Stimulated activated CD4-positive, alpha-beta T cell treated with anti-CD3 and anti-CD28 coated beads, Interleukin-1b, Interleukin-23, amount 100 ng/mL, for 48 hours (primary cell): ENCODE data around the gene ACKR1.

Source experiments
- DNase-seq: peaks from one replicate; pipeline ENCODE4 v3.0.0-alpha.2; 2020

ACKR1 gene

GRCh38 chr1:159187647-159188374 is 16.9 kb upstream of the ACKR1 start:
- no peak for DNase-seq

GRCh38 chr1:159188375-159188788 is 16.3 kb upstream of the ACKR1 start:
- DNase-seq = no peak

GRCh38 chr1:159190441-159190840 is 14.2 kb upstream of the ACKR1 start:
- no peak for DNase-seq

GRCh38 chr1:159196543-159196942 is 8.1 kb upstream of the ACKR1 start:
- DNase-seq = no peak

GRCh38 chr1:159197561-159198557 is 6.8 kb upstream of the ACKR1 start:
- DNase-seq = peak; percentile 65

- DNase-seq = no peak
These were observed 4.8 kb upstream of the ACKR1 start for GRCh38 chr1:159199901-159200300.

GRCh38 chr1:159200769-159201168 is 3.9 kb upstream of the ACKR1 start:
- no peak for DNase-seq

GRCh38 chr1:159201642-159202041 is 3.0 kb upstream of the ACKR1 start:
- DNase-seq = no peak

- no peak for DNase-seq
These were observed 1.1 kb upstream of the ACKR1 start for GRCh38 chr1:159203610-159204009.

GRCh38 chr1:159205225-159205624 is 550 bp downstream of the ACKR1 start:
- no peak for DNase-seq

- DNase-seq = no peak
These were observed 1.4 kb downstream of the ACKR1 start for GRCh38 chr1:159206110-159206509.

GRCh38 chr1:159207080-159207479 is 2.4 kb downstream of the ACKR1 start:
- DNase-seq = no peak

- DNase-seq = no peak
These were observed 3.1 kb downstream of the ACKR1 start for GRCh38 chr1:159207774-159208173.

- no peak for DNase-seq
These were observed 3.6 kb downstream of the ACKR1 start for GRCh38 chr1:159208175-159208825.

- no peak for DNase-seq
These were observed 4.4 kb downstream of the ACKR1 start for GRCh38 chr1:159209061-159209460.

GRCh38 chr1:159211331-159212136 is 6.9 kb downstream of the ACKR1 start:
- peak; percentile 55 for DNase-seq

GRCh38 chr1:159212596-159212995 is 7.9 kb downstream of the ACKR1 start:
- no peak for DNase-seq

- peak; percentile 28 for DNase-seq
These were observed 9.6 kb downstream of the ACKR1 start for GRCh38 chr1:159214149-159214760.

GRCh38 chr1:159218649-159219636 is 14.3 kb downstream of the ACKR1 start:
- no peak for DNase-seq

GRCh38 chr1:159222075-159222865 is 17.6 kb downstream of the ACKR1 start:
- DNase-seq = no peak
